ENCODE measurements around the gene RASGRF1.
A peak's percentile ranks its signal among the peaks of the same experiment; 100 is the strongest.

The RASGRF1 gene

DNA sequence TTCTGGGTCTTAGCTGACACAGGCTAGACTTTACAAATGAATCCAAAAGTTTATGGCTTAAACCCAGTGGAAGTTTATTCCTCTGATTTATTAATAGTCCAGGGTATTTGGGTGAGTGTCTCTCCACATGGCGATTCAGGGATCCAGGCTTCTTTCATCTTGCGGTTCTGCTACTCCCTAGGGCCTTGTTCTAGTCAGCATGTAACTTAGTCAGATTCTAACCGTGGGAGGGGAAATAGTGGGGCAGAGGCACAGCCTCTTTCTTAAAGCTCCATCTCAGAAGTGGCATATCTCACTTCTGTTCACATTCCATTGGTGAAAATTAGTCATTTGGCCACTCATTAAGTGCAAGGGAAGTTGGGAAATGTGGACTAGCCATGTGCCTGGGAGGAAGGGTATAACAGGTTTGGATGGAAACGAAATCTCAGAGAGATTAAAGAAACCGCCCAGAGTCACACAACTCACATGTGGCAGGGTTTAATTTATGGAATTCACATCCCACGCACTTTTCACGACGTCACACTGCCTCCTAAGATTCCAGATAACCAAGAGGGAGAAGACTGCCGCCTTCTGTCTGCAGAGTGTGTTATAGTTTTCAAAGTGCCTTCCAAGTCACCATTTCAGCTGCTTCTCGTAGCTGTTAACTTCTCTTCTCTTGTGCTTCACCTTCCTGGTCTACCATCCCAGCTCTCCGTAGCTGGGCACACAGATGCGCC, 11.4 kb upstream of the RASGRF1 start:
- peak; percentile 9 for DNase-seq (ENCODE audit: low read depth)

DNA sequence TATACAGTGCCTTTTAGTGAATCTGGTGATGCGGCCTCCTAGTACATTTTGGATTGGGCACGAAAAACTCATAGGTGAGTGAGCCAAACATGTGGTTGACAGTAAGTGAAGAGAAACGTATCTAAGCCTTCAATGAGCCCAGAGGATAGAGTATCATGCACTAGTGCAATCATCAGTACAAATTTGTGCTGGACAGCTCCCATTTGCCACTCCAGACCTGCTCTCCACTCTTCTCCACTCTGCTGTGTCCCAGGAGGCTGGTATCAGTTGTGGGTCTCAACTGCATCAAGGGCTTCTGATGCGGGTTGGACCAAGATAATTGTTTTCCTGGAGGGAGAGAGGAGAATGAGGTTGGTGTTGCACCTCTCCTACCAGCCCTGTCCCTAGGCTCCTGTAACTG, 9.1 kb upstream of the RASGRF1 start:
- DNase-seq (ENCODE audit: low read depth), result peak; percentile 12

DNA sequence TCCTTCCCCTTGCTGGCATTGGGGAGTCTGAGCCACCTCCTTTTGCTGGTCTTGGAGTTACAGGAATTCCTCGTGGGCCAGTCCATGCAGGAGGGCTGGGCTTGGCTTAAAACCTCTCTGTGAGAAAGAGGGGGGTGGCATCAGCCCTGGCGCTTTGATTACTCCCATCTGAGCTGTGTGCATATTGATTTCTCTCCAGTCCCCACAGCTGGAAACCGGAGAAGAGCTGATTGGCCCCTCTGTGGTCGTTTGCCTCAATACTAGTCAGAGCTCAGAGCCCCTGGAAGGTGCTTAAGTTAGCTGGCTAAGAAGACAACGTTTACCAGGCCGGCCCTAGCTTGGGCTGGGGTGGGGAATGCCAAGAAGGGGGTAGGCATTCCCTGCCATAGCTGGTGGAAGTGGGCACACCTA, 4.0 kb upstream of the RASGRF1 start:
- DNase-seq (ENCODE audit: low read depth), result no peak

DNA sequence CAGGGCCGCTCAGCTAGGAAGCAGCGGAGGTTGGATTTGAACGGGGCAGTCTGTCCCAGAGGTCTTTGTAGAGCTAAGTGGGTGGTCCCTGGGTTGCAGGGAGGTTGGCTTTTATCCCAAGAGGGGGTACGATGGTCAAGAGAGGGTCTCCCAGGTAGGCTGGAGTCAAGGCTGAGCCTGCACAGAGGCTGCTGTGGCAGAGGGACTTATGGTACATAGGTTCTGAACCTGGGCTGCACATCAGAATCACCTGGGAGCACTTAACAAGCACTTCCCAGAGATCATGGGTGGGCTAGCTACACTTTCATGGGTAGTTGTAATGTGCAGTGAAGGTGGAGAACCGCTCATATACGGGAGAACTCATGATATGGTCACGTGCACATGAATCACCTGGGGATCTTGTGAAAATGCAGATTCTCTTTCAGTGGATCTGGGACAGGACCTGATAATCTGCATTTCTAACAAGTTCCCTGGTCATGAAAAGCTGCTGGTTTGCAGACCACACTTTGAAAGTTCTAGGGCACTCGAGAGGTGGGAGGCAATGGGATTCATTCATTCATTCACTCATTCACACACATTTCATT, 2.9 kb upstream of the RASGRF1 start:
- no peak for DNase-seq (ENCODE audit: low read depth)

DNA sequence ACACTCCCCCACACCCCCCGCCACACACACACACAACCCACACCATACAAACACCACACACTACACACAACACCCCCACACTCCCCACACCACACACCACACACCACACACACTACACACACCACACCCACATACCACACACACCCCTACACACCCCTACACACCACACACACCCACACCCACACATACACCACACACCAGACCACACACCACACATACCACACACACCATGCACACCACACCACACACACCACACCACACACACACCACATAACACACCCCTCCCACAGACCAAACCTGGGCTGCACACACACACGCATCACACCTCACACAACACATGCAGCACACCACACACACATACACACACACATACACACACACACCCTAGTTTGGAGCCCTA, 1.8 kb upstream of the RASGRF1 start:
- DNase-seq (ENCODE audit: low read depth), result no peak

DNA sequence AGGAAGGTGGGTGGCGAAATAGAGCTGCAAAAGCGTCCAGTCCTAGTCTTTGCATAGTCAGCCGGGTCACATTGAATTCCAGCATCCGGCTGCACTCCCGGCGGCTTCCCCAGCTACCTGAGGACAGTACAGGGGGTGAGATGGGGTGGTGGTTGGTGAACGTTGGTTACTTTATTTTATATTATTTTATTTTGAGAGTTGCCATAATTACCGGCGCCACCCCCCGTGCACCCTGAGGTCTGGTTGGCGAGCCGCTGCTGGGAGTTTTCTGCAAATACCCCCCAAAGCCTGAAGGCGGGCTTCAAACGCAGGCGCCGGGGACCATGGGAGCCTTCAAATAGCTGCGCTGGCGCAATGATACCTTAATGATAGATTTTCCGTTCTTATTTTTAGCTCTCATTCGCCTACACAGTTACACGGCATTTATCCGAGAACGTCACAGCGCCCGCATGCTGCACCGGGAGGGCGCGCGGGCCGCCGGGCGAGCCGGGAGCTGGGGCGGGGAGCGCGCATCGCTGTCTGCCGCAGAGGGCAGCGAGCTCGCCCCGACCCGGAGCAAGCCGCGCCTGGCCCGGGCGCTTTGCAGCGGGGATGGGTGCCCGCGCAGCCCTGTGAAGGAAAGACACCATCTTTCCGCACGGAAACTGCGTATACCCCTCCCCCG, 756 bp upstream of the RASGRF1 start:
- no peak for DNase-seq (ENCODE audit: low read depth)

DNA sequence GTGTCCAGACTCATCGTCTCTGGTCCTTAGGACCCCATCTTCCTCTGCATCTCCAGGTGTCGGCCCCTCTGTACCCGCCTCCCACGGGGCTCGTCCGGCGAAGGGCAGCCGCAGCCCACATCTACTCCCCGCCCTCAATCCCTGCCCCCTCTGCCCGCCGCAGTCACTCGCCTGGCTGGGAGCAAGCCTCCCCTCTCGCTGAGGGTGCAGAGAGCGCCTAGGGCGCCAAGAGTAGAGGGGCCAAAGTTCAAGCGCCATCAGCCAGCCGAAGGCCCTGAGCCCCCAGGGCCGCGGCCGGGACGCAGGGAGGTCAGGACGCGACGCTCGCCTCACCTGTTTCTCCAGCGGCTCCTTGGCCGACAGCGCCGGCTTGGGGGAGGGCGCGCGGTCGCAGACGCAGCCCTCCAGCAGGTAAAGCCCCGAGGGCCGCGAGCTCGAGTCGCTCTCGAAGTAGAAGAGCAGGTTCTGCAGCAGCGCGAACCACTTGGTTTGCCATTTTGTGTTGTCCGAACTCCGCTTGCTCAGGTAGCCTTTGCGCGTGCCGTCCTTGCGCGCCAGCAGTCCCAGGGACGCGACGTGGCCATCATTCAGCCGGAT, 592 bp downstream of the RASGRF1 start:
- no peak for DNase-seq (ENCODE audit: low read depth)

DNA sequence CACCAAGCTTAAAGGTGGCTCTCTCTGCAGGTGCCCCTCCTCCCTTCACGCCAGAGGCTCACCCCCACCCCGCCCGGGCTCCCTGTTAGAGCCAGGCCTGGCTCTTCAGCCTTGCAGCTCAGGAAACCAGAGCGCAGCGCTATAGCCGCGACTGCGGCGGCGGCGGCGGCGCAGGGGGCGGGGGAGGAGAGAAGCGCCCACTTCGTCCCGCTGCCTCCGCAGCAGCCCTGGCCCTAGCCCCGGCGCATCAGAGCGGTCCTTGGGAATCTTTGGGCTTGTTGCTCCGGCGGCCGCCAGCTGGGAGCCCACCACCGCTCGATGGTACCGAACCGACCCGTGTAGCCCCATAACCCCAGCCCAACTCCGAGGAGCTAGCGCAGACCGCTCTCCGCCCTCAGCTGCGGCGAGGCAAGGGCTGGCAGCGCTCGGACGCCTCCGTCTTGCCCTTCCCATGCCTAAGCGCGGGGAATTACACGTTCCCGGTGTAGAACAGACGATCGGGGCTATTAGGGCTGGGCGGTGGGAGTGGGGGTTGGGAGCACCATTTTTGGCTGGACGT, 1.2 kb downstream of the RASGRF1 start:
- no peak for DNase-seq (ENCODE audit: low read depth)

DNA sequence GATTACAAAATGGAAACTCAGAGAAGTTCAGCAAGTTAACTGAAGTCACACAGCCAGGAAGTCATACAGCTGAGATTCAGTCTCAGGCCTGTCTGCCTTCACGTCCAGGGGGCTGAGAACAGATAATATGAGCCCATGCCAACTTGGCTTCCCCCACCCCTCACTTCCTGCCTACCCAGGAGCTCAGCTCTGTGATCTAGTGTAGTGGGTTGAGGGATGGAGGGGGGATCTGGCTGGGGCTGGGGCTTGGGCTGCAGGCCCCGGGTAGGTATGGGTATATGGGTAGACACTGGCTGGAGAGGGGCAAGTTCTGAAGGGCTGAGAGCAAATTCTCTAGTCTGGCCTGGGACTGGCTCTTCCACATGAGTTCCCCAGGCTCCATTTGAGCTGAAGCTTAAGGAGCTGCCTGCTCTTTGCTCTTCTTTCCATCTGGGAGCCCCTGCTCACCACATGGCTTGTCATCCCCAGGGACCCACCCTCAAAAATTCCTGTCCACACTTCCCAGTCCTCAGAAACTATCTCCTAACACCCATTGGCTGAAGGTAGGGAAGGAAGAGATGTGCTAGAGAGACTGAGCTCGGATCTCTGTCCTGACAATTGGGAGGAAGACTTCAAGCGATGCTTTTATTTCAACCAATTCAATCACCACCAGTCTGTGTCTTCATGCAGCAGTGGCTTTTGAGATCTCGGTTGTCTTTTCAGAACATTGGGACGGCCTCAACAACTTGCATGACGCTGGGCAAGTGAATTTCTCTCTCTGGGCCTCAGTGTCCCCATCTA, 2.0 kb downstream of the RASGRF1 start:
- no peak for DNase-seq (ENCODE audit: low read depth)

DNA sequence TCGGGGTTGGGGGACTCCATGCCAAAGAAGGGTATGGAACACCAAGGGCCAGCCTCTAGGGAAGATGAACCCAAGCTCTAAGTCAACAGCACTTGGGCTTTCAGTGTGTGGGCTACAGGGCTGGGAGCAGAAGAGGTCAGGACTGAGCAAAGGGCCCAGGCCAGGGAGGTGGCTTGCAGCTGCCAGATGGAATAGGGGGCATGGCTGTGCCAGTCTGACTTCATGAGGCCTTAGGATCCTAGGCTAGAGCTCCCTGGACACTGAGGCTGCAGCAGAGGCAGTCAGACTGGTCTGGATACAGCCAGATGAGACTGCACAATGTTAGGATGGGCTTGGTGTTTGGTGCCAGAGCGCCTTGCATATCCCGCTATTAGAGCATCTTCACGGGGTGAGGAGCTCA, 3.8 kb downstream of the RASGRF1 start:
- DNase-seq (ENCODE audit: low read depth), result no peak

DNA sequence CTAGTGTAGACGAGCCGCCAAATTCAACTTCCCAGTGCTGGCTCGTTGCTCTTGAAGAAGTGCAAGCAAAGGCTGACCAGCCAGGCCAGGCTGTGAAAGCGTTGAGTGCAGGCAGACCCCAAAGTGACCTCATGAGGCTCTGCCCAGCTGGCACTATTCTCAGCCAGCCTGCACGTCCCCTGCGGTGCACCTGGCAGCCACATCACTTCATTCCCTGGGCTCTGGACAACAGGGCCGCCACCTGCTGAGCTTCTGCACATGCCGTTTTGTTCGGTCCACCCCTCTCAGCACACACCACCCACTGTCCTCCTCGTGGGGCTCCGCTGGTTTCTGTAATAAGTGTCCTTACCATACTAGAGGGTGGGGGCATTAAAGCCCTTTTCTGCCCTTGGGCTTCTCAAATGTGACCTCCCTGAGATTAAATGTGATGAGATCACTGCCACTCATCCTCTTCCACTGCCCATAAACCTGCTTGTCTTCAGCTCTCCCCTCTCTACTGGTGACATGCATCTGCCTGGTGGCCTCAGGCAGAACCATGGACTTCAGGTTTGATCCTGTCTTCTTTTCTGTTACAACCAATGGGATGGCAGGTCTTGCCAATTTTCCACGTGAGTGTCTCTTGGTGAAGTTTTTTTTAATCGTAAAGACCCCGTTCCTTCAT, 6.1 kb downstream of the RASGRF1 start:
- DNase-seq (ENCODE audit: low read depth), result no peak

DNA sequence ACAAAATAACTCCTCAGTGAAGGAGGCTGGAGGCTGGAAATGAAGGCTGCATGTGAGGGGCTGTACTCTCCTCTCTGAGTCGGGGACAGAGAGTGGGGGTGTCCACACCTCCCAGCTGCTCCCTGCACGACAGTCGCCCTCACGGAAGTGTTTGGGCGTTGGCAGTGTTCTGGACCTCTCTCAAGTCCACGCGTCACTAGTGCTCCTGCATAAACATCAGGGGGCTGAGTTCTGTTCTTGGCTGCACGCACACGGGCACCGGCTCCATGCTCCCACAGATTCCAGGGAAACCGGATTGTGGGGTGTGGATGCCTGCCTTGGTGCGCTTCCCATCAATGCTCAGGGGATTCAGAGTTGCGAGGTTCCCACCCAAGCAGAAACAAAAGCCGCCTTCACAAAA, 7.4 kb downstream of the RASGRF1 start:
- DNase-seq (ENCODE audit: low read depth), result no peak

DNA sequence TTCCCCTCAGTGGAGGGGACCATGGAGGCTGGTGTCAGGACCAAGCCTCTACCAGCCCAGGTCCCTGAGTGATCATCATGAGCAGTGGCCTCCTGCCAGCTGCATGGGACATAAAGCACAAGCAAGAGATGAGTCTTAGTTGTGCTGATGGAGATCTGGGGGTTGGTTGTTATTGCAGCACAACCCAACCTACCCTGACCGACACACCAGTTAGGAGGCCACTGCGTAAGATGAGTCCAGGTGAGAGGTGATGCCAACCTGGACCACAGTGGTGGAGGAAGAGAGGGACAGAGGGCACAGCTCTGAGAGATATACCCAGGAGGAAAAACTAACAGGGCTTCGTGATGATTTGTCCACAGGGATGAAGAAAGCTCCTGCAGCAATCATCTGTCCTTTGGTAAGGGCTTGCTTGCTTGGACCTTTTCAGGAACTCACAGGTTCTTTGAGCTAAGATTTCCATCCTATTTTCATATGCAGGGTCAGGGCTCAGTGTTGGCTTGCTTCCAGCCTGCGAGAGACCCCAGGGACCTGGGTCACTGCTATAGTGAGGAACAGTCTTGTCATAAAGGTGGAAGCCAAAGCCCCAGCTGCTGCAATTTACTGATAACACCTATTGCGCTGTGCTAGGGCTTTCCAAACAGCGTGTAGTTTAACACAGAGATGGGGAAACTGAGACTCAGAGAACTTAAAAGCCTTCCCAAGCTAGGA, 8.1 kb downstream of the RASGRF1 start:
- DNase-seq (ENCODE audit: low read depth), result no peak

DNA sequence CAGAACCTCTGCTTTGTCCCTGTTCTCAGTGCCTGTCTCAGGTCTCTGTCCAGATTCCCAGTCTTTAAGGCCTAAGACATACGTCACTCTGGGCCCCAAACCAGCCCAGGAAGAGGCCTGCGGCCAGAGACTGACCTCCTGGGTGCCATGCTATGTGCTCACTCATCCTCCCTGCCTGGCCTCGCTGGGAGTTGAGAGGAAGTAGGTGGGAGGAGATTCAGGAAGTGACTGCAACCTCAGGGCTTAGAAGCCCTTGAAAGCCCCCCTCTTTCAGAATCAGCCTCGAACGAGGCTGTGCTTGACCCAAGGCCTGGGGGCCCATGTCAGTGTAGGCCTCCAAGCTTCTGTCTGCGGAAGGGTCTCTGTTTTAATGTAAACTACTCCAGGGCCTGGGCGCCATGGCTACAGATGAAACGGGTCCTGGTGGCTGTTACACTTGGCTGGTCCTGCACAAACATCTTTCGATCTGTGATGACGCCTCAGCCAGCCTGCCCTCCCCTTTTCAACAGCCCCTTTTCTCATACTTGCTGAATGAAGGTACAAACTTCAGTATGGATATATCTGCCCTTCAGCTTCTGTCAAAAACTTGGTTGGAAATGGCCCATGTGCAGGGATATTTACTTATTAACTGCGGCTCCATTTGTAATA, 11.7 kb downstream of the RASGRF1 start:
- DNase-seq (ENCODE audit: low read depth), result no peak

DNA sequence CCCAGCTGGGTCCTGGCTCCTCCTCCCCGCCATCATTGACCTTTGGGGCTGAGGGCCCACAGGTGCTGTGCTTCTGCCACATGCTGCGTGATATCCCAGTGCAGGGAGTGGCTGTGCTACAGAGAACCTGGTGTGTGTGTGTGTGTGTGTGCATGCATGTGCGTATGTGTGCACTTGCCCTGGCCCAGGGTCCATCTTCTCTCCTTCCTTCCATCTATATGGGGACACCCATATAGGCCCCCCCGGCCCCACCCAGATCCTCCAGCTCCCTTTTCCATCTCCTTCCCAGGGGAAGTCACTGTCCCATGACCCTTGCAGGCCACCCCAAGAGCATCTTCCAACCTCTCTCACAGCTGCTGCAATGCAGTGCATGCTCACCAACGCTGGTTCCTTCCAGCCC, 12.6 kb downstream of the RASGRF1 start:
- no peak for DNase-seq (ENCODE audit: low read depth)

DNA sequence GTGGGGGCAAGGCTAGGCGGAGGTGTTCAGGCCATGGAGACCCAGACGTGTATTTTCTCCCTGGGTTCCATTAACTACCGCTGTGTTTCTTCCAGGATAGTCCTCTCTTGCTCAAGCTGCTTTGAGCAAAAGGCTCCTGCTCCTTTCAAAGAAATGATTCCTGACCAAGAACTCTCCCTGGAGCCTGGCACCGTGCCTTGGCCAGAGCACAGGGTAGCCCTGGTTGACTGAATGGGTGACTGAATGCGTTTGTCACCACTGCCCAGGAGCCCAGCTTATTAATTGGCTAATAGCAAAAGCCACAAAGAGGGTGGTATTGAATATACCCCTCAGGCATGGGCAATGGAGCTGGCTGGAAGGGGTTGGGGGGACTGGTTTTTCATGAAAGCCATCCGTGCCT, 13.9 kb downstream of the RASGRF1 start:
- no peak for DNase-seq (ENCODE audit: low read depth)

DNA sequence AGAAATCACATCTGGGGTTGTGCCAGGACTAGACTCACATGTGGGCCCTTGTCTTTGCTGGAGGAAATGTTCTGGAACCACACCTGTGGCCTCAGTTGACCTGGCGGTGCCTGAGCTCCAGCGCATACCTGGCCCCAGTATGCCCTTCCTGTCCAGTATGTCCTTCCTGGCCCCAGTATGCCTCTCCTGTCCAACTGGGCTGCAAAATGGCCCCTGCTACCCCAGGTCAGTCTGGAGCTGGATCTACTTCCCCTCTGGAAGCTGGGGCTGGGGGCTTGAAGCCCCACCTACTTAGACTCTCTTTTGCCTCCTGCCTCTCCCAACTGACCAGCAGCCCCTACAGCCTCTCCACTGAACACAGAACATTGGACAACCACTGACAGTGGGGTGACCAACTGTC, 15.3 kb downstream of the RASGRF1 start:
- no peak for DNase-seq (ENCODE audit: low read depth)

DNA sequence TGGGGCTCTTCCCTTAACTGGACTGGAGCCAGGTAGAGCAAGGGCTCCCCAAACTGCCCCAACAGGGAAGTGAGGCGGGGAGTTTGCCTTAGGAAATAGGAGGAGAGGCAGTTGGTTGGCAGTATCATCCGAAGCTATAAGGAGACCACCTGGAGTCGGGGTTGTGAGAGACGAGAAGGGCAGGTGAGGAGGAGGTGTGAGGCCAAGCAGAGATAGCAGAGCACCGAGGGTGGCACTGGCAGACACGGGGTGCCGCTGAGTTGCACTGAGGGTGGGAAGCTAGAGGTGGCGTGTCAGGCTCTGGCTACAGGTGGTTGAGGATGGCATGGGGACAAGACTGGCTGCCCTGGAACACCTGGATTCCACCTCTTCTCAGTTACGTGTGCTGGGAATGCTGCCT, 17.2 kb downstream of the RASGRF1 start:
- DNase-seq (ENCODE audit: low read depth), result no peak

DNA sequence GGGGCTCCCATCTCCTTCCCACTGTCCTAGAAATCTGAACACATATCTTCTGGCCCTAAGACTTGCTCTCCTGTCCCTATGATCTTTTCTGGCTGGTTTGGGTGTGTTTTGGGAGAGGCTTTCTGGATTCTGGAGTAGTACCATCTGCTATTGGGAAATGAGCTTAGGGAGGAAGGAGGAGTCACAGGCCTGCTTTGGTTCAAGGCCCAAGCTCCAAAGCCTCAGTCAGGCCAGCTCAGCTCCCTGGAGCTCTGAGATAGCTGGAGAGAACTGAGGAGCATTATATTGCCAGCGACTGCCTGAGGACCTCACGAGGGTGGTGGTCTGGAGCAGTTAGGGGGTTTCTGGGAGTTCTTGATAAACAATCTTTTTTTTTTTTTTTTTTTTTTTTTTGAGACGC, 18.7 kb downstream of the RASGRF1 start:
- no peak for DNase-seq (ENCODE audit: low read depth)

DNA sequence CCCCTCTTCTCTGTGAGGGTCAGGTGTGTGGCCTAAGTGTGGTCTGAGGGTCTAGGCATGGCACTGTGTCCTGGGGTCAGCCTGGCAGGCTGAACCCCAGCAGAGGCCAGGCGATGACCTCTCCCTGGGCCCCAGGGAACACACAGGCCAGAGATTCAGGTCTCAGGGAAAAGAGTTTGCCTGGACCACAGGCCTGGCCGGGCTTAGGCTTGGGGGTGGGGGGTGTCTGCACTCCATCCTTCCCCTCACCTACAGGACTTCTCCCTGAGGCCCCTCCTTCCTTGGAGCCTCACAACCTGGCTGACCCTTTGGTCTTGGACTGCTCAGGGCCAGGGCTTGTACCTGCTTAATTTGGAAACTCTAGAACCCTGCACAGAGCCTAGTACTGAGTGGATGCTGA, 21.8 kb downstream of the RASGRF1 start:
- DNase-seq (ENCODE audit: low read depth), result no peak
